ENCODE results near the gene CCNI.

DNA sequence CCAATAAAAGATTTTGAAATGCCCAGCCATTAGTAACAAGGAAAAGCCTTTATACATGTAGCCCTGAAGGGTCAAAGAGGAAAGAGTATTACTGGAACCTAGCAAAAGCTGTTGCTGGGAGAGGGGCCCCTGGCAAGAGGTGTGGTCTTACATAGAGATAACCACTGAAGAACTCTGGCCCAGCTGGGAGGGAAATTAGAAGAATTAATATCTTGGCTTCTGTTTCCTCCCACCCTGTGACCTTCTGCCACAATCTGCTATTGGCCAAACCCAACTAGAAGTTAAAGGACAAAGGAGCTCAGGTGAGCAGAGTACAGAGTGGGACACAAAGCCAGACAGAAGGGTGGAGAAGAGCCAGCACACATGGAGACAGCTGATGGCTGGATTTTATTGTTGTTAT is 41.9 kb upstream of the CCNI start:
- no peak for TF ChIP-seq POLR2A (IDR thresholded peaks at IDR 0.05)
- TF ChIP-seq, protein P1, sequence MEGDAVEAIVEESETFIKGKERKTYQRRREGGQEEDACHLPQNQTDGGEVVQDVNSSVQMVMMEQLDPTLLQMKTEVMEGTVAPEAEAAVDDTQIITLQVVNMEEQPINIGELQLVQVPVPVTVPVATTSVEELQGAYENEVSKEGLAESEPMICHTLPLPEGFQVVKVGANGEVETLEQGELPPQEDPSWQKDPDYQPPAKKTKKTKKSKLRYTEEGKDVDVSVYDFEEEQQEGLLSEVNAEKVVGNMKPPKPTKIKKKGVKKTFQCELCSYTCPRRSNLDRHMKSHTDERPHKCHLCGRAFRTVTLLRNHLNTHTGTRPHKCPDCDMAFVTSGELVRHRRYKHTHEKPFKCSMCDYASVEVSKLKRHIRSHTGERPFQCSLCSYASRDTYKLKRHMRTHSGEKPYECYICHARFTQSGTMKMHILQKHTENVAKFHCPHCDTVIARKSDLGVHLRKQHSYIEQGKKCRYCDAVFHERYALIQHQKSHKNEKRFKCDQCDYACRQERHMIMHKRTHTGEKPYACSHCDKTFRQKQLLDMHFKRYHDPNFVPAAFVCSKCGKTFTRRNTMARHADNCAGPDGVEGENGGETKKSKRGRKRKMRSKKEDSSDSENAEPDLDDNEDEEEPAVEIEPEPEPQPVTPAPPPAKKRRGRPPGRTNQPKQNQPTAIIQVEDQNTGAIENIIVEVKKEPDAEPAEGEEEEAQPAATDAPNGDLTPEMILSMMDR (IDR thresholded peaks at IDR 0.05) = no peak
